Epithelial cell of esophagus (primary cell): ENCODE data around the gene RNF213.
A peak's percentile ranks its signal among the peaks of the same experiment; 100 is the strongest.

ENCODE experiments used
- DNase-seq: peaks from one replicate; pipeline ENCODE4 v3.0.0; 2010; ENCODE audit warnings: low read depth
- H3K4me3 ChIP-seq: 2 replicates; pipeline ENCODE4 v1.5.1; 2011; ENCODE audit warnings: mild to moderate bottlenecking, low read length, control low read depth
- CTCF ChIP-seq: IDR thresholded peaks from 2 replicates; pipeline ENCODE4 v1.5.1; 2011; ENCODE audit warnings: low read depth, mild to moderate bottlenecking, low read length, control low read depth, inconsistent platforms; ENCODE audit not compliant: insufficient read depth; ENCODE audit errors: missing control alignments

The RNF213 gene

GRCh38 chr17:80414803-80415625 is 154.4 kb downstream of the RNF213 start, which contains the start of gene ENDOV:
Gene ENDOV (plus strand): TSS chr17:80415167. CDS start chr17:80415195, 28 bp downstream.
- no peak for TF ChIP-seq CTCF
- H3K4me3 ChIP-seq, result peak within 1 kb of the TSS; percentile 93
- peak; percentile 92 for DNase-seq

- TF ChIP-seq CTCF, result no peak
- H3K4me3 ChIP-seq, result peak overlapping the region; percentile 93
- no peak for DNase-seq
Measured at GRCh38 chr17:80415626-80416137, 155.0 kb downstream of the RNF213 start.

GRCh38 chr17:80416260-80416939 is 155.7 kb downstream of the RNF213 start:
- no peak for TF ChIP-seq CTCF
- DNase-seq, result no peak
- peak overlapping the region; percentile 93 for H3K4me3 ChIP-seq

DNA sequence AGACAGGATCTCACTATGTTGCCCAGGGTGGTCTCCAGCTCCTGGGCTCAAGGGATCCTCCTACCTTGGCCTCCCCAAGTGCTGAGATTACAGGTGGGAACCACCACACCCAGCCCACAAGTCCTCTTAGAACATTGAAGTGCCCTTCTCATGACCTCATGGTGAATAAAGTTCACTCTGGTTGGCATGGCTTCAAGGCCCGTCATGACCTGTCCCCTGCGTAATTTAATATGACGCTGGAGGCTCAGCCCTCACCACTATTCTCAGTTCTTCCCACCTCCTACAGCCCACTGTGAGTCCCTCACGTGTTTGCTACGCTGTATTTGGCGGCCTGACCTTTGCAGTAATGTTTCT is 156.3 kb downstream of the RNF213 start:
- no peak for TF ChIP-seq CTCF
- no peak for DNase-seq
- no peak overlapping the region for H3K4me3 ChIP-seq

- DNase-seq, result no peak
- TF ChIP-seq CTCF, result no peak
- H3K4me3 ChIP-seq, result no peak overlapping the region
Measured at GRCh38 chr17:80418589-80418988, 157.9 kb downstream of the RNF213 start.

GRCh38 chr17:80419255-80419654 is 158.6 kb downstream of the RNF213 start:
- TF ChIP-seq CTCF, result no peak
- H3K4me3 ChIP-seq, result no peak overlapping the region
- DNase-seq, result no peak
